NB4 (cell line): Measurements from ENCODE around the gene LGR5.

ENCODE experiments used
- MYC ChIP-seq: IDR thresholded peaks from 2 replicates; pipeline ENCODE4 v1.6.1; 2011; ENCODE audit warnings: low read depth, low read length
- POLR2A ChIP-seq: IDR thresholded peaks from 2 replicates; pipeline ENCODE4 v1.6.1; 2011; ENCODE audit warnings: mild to moderate bottlenecking; ENCODE audit not compliant: insufficient read length; ENCODE audit errors: extremely low read depth
- TF ChIP-seq, protein P1 (sequence below): IDR thresholded peaks from one replicate; pipeline ENCODE4 v1.5.1; 2012; ENCODE audit warnings: low read depth, low read length
- TF ChIP-seq, protein P2 (sequence below): IDR thresholded peaks from 2 replicates; pipeline ENCODE4 v1.6.1; 2011; ENCODE audit warnings: low read depth, low read length

DNA sequence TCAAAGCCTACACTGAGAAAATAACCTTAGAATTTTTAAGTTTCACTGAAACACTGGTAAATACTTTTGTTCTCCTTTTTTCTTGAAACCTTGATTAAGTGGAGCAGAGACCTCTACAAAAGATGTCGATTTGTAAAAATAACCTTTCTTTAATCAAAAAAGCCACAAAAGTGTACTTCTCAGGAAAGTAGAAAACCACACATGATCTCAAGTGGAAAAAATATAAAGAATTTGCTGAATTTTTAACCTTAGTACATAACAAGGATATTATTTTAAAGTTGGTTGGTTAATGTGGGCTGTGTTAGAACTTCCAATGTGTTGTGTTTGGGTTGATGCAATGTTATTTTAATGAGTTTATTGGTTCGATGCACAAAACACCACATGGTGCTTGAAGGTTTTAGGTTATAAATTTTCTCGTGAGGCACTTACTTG lies 8.6 kb downstream of the LGR5 start:
- TF ChIP-seq, protein P1, sequence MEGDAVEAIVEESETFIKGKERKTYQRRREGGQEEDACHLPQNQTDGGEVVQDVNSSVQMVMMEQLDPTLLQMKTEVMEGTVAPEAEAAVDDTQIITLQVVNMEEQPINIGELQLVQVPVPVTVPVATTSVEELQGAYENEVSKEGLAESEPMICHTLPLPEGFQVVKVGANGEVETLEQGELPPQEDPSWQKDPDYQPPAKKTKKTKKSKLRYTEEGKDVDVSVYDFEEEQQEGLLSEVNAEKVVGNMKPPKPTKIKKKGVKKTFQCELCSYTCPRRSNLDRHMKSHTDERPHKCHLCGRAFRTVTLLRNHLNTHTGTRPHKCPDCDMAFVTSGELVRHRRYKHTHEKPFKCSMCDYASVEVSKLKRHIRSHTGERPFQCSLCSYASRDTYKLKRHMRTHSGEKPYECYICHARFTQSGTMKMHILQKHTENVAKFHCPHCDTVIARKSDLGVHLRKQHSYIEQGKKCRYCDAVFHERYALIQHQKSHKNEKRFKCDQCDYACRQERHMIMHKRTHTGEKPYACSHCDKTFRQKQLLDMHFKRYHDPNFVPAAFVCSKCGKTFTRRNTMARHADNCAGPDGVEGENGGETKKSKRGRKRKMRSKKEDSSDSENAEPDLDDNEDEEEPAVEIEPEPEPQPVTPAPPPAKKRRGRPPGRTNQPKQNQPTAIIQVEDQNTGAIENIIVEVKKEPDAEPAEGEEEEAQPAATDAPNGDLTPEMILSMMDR, result no peak
- TF ChIP-seq POLR2A (no peak), MYC (no peak)
- TF ChIP-seq, protein P2, sequence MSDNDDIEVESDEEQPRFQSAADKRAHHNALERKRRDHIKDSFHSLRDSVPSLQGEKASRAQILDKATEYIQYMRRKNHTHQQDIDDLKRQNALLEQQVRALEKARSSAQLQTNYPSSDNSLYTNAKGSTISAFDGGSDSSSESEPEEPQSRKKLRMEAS, result no peak
